CD4-positive, alpha-beta T cell treated with Interleukin-15 for 1 hour (primary cell): Measurements from ENCODE around the gene SCRN2.

Source experiments
- DNase-seq: peaks from one replicate; pipeline ENCODE4 v3.0.0-alpha.2; 2020

The SCRN2 gene

GRCh38 chr17:47871048-47871447 is 30.0 kb upstream of the SCRN2 start:
- no peak for DNase-seq

DNA sequence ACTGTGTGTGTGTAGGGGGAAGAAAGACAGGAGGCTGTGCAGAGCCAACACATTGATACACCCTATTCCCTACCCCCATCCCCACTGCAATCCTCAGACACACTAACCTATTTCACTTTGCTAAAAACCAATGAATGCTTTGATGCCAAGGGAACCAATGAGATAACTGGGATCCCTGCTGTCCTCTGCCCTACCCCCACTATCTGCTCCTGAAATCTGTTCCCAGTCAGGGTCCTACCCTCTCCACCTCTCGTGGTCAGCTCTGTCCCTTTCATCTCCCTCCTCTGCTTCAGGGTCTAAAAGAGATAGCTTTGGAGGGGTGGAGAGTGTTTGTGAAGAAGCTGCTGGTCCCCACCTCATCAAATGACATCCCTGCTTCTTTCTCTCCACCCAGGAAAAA is 29.0 kb upstream of the SCRN2 start:
- DNase-seq, result no peak

DNA sequence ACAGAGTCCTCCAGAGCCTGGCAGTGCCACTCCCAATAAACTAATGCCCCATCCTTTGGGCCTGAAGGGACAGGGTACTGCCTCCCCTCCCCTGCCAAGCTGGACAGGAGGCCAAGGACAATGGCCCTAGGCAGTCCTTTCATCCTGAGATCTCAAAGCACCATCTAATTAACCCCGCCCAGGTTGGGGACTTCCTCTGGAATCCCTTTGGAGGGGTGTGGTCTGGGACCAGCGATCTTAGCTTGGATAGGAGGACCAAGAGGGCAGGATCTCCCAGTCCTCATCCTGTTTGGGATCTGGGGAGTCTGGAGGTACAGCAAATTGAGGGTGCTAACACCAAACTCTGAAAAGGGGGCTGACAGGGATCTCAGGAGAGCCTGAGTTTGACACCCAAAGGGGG is 28.0 kb upstream of the SCRN2 start:
- no peak for DNase-seq

- no peak for DNase-seq
Measured at GRCh38 chr17:47867813-47868533, 26.9 kb upstream of the SCRN2 start.

DNA sequence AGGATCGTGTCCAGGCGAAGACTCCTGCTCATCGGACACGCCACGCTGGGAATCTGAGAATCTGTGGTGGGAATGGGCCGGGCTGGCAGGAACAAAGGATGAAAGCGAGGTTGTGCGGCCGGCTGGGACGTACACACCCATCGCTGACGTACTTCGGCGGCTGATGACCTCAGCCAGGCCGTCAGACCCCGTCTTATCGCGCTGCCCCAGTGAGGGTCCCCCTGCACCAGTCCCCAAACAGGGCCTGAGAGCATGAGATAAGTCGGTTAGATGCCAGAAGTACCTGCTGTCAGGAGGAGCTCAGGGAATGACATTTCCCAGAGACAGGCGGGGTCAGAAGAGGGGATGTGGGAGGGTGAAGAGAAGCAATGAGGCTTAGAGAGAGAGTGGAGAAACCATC is 25.9 kb upstream of the SCRN2 start:
- no peak for DNase-seq

GRCh38 chr17:47864791-47865216 is 23.7 kb upstream of the SCRN2 start:
- no peak for DNase-seq

DNA sequence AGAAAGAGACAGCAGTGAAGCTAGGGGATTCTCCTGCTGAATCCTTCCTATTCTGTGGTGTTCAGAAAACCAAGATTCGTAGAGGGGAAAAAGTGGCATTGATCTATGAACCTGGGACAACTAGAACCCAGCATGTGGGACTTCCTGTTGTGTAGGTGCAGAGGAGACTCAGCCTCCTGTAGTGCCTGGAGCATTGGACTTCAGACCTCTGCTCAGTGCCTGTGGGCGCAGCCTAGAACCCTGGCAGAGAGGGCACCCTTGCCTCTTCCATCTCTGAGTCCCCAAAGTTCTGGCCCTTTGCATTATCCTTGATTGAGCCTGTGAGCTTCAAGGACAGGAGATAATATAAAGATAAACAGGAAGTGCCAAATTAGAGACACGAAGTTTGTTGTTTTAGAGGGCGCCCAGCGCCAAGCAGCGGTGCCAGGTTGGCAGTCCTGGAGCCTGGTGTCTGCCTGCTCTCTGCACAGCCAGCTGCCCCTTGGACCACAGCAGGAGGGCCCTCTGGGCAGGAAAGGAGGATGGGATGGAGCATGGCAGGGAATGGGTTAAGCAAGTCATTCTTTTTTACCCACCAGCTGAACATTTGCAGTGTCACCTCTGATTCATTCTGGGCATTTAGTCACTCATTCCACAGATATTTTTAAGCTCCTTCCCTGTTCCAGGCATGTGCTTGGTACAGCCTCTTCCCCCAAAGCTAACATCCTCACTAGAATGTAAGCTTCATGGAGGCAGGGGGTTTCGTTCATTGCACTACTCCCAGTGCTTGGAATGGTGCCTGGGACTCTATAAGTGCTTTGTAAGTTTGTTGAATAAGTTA is 21.8 kb upstream of the SCRN2 start:
- DNase-seq, result no peak

DNA sequence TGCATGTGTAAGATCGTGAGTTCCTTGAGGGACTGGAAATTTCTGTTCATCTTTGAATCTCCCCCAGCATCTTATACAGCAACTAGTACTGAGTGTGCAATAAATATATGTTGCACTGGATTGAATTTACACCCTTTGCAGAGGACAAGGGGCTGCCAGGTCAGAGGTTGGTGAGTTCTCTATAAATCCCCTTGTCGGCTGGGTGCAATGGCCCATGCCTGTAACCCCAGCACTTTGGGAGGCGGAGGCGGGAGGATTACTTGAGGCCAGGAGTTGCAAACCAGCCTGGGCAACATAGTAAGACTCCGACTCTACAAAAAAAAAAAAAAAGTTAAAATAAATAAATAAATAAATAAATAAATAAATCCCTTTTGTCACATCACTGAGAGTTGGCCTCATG is 19.3 kb upstream of the SCRN2 start:
- no peak for DNase-seq

DNA sequence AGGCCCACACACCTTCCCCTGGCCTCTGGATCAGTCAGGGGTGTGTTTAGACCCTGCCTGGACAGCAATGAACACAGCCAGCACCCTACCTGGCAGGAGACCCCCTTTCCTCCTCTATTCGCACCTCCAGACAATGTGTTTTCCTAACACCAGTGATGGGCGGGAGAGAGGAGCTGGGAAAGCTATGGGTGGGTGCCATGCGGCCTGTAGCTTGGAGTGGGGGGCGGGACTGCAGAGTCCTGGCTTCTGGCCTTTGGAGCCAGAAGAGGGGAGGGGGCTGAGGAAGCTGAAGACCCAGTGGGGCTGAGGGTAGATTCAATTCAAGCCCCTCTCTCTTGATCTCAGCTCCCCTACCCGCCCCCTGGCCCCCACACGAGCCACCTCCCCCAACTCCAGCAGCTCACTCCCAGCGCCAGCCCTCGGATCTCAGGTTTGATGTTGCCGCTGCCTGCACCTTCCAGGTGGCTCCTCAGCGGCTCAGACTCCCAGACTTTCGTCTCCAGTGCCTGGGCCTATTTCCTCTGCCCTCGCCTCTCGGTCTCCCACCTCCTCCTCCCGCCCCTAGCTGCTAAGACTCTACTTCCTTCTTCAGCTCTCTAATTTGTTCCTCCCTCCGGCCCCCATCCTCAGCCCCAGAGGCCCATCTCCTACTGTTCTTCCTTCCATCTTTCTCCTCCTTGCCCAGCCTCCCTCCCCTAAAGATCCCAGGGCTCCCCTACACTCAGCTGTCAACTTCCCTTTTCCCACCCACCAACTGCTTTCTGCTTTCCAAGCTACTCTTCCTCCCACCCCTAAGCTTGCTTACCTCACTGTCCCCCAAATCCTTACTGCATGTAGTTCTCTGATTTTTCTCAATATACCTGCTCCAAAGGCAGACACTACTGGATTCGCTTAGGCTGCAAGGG is 16.7 kb upstream of the SCRN2 start:
- no peak for DNase-seq

DNA sequence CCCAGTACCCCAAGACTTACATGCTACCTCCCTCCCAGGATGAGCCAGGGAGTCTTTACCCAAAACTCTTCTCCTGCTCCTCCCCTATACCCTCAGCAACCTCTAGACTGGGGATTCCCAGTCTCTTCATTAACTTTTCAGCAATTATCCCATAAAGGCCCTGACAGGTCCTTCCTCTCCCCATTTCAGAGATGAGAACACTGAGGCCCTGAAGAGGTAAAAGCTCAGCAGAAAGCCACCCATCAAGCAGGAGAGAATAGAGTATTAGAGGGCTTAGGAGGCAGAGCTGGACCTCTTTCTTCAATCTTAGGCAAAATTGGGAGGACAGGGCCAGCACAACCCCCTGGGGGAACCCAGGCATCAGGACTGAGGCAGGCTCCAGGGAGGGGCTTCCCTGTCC is 15.8 kb upstream of the SCRN2 start:
- DNase-seq, result no peak

DNA sequence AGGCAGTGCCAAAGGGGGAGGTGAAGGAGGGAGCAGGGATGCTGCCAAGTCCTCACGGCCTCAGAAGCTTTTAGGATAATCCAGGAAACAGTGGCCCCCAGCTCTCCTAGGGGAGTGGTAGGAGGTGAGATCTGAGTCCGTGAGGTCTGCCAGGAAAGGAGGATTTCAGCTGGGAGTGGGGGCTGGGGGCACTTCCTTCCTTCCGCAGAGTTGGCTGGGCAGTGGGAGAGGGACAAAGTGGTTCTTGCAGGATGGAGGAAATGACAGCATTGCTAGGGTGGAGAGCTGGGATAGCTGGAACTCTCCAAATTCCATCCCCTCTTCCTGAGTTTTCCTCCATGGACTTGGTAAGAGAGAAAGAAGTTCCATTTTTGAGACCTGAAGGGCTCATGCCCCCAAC is 14.7 kb upstream of the SCRN2 start:
- DNase-seq, result no peak

DNA sequence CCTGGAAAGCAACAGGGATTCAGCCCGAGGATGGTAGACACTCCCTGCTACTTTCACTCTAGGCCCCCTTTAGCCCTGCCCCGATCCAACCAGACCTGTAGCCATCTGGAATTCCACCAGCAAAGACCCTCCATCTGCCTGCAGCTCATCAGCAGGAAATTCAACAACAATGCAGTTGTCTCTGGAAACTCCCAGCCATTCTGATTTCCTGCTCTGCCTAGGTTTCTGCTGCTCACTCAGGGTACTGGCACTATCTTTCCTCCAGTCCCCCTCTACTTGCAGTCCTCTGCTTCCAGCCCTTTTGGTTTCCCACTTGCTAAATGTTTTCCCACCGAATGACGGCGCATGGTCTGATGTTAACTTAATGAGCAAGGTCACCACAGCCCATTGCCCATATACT is 12.5 kb upstream of the SCRN2 start:
- no peak for DNase-seq

DNA sequence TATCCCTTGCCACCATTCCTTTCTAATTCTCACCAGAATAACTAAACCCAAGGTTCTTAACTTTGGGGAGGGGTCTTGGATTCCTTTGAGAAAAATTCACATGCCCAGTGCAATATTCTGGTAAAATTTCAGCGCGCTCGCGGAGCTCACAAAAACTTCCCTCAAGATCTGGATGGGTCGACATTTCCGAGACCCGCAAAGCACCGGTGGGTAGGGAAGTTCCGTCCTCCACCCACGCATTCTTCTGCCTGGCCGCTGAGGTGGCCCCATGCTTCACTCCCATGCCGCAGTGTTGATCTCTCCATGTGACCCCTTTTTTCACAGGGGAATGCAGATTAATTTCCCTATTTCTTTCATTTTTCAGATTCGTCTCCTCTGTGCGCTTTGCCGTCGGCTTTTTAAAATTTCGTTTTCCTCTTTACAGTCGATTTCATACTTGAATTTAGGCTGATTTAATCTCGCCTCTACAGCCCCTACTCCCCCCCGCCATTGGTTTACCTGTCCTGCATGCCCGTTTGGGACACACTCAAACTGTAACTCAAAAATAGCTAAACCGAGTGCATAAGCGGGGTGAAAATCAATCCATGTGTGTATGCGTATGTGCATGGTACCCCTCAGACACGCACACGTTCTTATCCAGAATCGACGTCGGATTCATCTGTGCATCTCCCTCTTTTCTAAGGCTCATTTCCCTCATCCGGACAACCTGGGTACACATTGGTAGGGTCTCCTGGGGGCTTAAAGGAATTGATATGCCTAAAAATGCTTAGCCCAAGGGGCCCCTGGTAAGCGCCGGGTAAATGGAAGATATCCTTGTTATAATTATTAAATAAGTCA is 11.3 kb upstream of the SCRN2 start:
- no peak for DNase-seq

- no peak for DNase-seq
Measured at GRCh38 chr17:47851764-47852112, 10.7 kb upstream of the SCRN2 start.

DNA sequence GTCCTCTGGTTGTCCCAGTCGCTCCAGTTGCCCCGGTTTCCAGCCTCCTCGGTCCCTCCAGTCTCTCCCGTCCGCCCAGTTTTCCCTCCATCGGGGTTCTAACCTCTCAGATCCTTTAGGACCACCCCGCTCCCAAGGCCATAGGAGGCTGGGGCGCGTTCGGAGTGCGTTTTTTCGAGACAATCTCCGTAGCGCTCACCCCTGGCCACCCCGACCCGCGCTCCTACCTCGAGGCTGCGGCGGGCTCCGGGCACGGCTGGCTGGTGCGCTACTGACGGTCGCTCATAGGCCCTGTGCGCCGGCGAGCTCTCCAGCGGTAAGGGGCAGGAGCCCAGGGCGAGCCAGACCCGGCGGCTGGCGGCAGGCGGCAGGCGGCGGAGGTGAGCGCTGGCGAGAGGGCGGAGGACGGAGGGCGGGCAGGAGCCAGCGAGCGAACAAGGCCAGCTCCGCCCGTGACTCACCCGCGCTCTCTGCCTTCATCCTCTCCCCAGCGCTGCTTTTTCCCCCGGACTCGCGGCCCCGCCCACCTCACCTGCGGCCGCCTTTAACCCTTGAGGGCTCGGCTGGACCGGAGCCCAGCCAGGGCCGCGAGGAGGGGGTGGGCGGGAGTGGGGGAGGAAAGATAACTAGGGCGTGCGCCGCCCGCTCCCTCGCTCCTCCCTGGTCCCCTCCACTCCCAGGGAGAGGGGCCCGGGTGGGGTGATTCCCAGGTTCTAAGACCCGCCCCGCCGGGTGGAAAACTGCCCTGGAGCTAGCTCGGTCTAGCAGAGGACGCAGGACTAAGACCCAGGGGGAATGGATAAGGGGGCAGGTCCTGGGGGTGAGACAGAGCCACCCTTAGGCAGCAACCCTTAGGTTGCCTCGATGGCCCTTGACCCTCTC is 9.9 kb upstream of the SCRN2 start, which contains the start of gene SP6:
Gene SP6 (minus strand): TSS at position 472 of the 882 bp plus-strand sequence. CDS start 2,734 bp downstream, outside the sequence.
- peak; percentile 51 for DNase-seq

DNA sequence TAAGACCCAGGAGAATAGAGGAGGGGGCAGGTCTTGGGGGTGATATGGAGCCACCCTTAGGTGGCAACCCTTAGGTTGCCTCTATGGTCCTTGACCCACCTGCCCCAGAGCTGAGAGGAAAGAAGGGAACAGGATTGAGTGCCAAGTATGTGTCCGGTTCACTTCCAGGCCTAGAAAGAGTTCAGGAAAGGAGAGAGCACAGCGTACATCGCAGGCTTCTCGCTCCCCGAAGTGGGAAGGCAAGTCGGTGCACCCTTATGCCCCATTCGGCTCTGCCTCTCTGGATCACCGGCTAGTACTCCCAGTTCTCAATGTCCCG is 9.3 kb upstream of the SCRN2 start:
- DNase-seq, result no peak

DNA sequence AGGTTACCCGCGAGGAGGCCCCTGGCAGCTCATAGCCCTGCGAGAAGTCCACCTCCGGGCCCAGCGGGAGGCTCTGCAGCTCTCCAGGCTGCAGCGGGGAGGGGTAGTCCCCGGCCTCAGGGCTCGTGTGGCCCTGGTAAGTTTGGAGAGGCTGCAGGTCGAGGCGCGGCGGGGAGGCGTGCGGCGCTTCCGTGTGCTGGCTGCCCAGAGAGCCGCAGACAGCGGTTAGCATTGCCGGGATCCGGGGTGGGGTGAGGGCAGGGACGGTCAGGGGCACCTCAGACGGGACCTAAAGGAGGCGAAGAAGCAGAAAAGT is 7.1 kb upstream of the SCRN2 start:
- no peak for DNase-seq

DNA sequence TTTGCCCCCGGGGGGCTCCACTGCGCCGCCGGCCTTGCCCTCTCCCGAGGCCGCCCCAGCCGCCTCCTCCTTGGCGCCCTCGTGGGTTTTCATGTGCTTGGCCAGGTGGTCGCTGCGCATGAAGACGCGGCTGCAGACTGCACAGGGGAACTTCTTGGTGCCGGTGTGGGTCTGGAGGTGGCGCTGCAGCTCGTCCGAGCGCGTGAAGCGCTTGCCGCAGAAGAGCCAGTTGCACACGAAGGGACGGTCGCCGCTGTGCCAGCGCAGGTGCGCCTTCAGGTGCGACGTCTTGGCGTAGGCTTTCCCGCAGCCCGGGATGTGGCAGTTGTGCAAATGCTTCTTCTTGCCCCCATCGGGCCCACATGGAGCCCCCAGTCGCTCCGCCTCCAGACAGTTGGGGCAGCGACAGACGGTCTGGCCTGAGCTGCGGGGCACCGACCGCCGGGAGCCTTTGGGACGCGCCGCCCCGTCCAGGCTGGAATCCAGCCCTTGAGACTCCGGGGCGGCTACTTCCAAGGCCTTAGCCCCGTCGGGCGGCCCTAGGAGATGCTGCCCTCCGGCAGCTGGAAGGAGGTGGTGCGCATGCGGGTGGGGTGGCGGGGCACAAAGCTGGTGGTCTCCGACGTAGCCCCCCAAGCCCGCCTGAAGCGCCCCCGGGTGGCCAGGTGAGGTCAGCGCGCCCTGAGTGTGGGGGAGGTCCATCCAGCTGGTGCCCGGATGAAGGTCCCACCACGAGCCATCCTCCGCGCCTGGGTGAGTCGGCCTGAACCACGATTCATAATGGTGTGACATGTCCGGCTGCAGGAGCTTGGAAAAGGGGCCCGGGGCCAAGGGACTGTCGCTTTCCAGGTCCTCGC is 6.5 kb upstream of the SCRN2 start:
- DNase-seq, result peak; percentile 31

DNA sequence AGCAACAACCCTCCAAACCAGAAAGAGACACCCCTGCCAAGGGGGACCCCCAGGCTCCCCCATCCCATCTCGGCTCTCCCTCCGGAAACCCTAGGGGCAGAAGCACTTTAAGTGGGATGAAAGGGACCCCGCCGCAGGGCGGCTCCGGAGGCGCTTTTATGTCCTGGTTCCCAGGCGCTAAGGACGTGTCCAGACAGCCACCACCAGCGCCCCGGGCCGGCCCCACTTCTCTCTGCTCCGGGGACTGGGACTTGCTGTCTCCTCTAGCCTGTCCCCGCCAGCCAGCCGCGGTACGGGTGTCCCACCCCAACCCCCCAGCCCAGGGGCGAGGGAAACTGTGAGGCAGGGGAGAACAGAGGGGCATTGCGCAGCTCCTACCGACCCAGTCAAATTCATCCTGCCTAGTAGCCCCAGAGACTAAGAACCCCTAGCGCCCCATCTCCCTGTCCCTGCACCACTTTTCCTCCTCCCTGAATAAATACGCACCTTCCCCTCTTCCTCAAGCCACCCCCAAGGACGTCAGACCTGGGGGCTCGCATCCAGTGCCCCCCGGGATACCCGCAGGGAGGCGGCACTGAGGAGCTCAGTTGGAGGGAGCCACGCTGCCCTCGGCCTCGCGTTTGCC is 5.8 kb upstream of the SCRN2 start:
- DNase-seq, result no peak

- no peak for DNase-seq
Measured at GRCh38 chr17:47845716-47846075, 4.6 kb upstream of the SCRN2 start.
